ENCODE data around the gene SNTA1. TPM values are rescaled to one million over a fixed set of nuclear protein-coding genes. Genes with fewer than 3 reads are reported as not detected.

Gene SNTA1
- total and polyA plus RNA-seq, 2 experiments from 2014 or later = 24.6 to 28.0 TPM

- no peaks in the 10 kb centered on the region for H3K9me3 ChIP-seq (ENCODE audit: low read depth)
- no peaks in the 10 kb centered on the region for H3K27me3 ChIP-seq
- H3K4me3 ChIP-seq = no peak overlapping the region
- TF ChIP-seq EZH2 (IDR thresholded peaks at IDR 0.05; ENCODE audit: borderline replicate concordance) (no peak), EZH2phosphoT487 (IDR thresholded peaks at IDR 0.05; ENCODE audit: low read depth, severe bottlenecking, unreplicated experiment) (no peak), CTCF (IDR thresholded peaks at IDR 0.05; ENCODE audit: poor library complexity) (no peak)
- no peaks in the 10 kb centered on the region for H4K20me1 ChIP-seq (ENCODE audit: insufficient read depth, poor library complexity, severe bottlenecking)
- no peak overlapping the region for H3K27ac ChIP-seq
- H3K36me3 ChIP-seq (replicated peaks; ENCODE audit: insufficient read depth, low read depth) = no peaks in the 10 kb centered on the region
- WGBS (ENCODE audit: low lambda C conversion rate, missing lambda C conversion rate) = 92% methylated on average over 8 of the region's 8 CpGs
- H3K79me2 ChIP-seq = no peaks in the 10 kb centered on the region
- no peaks in the 10 kb centered on the region for H3K9me2 ChIP-seq (replicated peaks; ENCODE audit: insufficient read depth)
- no peak for DNase-seq (ENCODE audit: low spot score)
- no peak overlapping the region for H3K4me2 ChIP-seq
- no peaks in the 10 kb centered on the region for H3K4me1 ChIP-seq (ENCODE audit: insufficient read depth)
- no peak overlapping the region for H2AFZ ChIP-seq
These were observed 31.1 kb downstream of the SNTA1 start for GRCh38 chr20:33412484-33412838.

GRCh38 chr20:33411711-33412483 lies 31.7 kb downstream of the SNTA1 start:
- Histone ChIP-seq H3K27me3 (no peaks in the 10 kb centered on the region), H2AFZ (no peak overlapping the region), H3K9me2 (replicated peaks; ENCODE audit: insufficient read depth) (no peaks in the 10 kb centered on the region), H3K4me3 (no peak overlapping the region), H3K27ac (no peak overlapping the region), H3K4me1 (ENCODE audit: insufficient read depth) (no peaks in the 10 kb centered on the region), H3K36me3 (replicated peaks; ENCODE audit: insufficient read depth, low read depth) (no peaks in the 10 kb centered on the region), H4K20me1 (ENCODE audit: insufficient read depth, poor library complexity, severe bottlenecking) (no peaks in the 10 kb centered on the region), H3K9me3 (ENCODE audit: low read depth) (no peaks in the 10 kb centered on the region), H3K4me2 (no peak overlapping the region), H3K79me2 (no peaks in the 10 kb centered on the region)
- WGBS (ENCODE audit: low lambda C conversion rate, missing lambda C conversion rate) = 97% methylated on average over 7 of the region's 7 CpGs
- no peak for TF ChIP-seq CTCF (IDR thresholded peaks at IDR 0.05; ENCODE audit: poor library complexity)
- no peak for TF ChIP-seq EZH2phosphoT487 (IDR thresholded peaks at IDR 0.05; ENCODE audit: low read depth, severe bottlenecking, unreplicated experiment)
- no peak for DNase-seq (ENCODE audit: low spot score)

- Histone ChIP-seq H3K4me2 (no peak overlapping the region), H3K4me1 (ENCODE audit: insufficient read depth) (no peaks in the 10 kb centered on the region), H2AFZ (no peak overlapping the region), H4K20me1 (ENCODE audit: insufficient read depth, poor library complexity, severe bottlenecking) (no peaks in the 10 kb centered on the region), H3K4me3 (no peak overlapping the region), H3K36me3 (replicated peaks; ENCODE audit: insufficient read depth, low read depth) (no peaks in the 10 kb centered on the region), H3K27me3 (no peaks in the 10 kb centered on the region), H3K79me2 (no peaks in the 10 kb centered on the region), H3K9me3 (ENCODE audit: low read depth) (no peaks in the 10 kb centered on the region), H3K9me2 (replicated peaks; ENCODE audit: insufficient read depth) (no peaks in the 10 kb centered on the region), H3K27ac (no peak overlapping the region)
- no peak for DNase-seq (ENCODE audit: low spot score)
- no peak for TF ChIP-seq EZH2phosphoT487 (IDR thresholded peaks at IDR 0.05; ENCODE audit: low read depth, severe bottlenecking, unreplicated experiment)
- 84% methylated on average over 7 of the region's 7 CpGs for WGBS (ENCODE audit: low lambda C conversion rate, missing lambda C conversion rate)
These were observed 32.3 kb downstream of the SNTA1 start for GRCh38 chr20:33411242-33411641.

GRCh38 chr20:33410081-33410742 lies 33.4 kb downstream of the SNTA1 start:
- Histone ChIP-seq H3K36me3 (replicated peaks; ENCODE audit: insufficient read depth, low read depth) (no peaks in the 10 kb centered on the region), H2AFZ (no peak overlapping the region), H4K20me1 (ENCODE audit: insufficient read depth, poor library complexity, severe bottlenecking) (no peaks in the 10 kb centered on the region), H3K4me3 (no peak overlapping the region), H3K9me2 (replicated peaks; ENCODE audit: insufficient read depth) (no peaks in the 10 kb centered on the region), H3K27ac (no peak overlapping the region), H3K79me2 (no peaks in the 10 kb centered on the region), H3K4me2 (no peak overlapping the region), H3K9me3 (ENCODE audit: low read depth) (no peaks in the 10 kb centered on the region), H3K27me3 (no peaks in the 10 kb centered on the region), H3K4me1 (ENCODE audit: insufficient read depth) (no peaks in the 10 kb centered on the region)
- DNase-seq (ENCODE audit: low spot score) = no peak
- TF ChIP-seq CTCF (IDR thresholded peaks at IDR 0.05; ENCODE audit: poor library complexity) (no peak), EZH2 (IDR thresholded peaks at IDR 0.05; ENCODE audit: borderline replicate concordance) (no peak)
- 96% methylated on average over 15 of the region's 15 CpGs for WGBS (ENCODE audit: low lambda C conversion rate, missing lambda C conversion rate)
